Breast epithelium (tissue), 4 donors: ENCODE measurements around the gene RAD50. TPM values are rescaled to one million over a fixed set of nuclear protein-coding genes. Genes with fewer than 3 reads are reported as not detected.
"Not testable (repeated sequence)": the region's sequence is repeated elsewhere in the genome, so short reads cannot be mapped to it uniquely, and the experiment has no call there.

Source experiments
- DNase-seq, 2 donors: peaks; one replicate each; pipeline ENCODE4 v3.0.0-alpha.2; 2019; ENCODE audit warnings: low spot score in 2 of 2
- H3K27ac ChIP-seq, 2 donors: fragments of 200-600 bp; sonication (generic) in 1 of 2; one replicate each; pipeline ENCODE4 v1.5.1; 2016 to 2019; ENCODE audit warnings: mild to moderate bottlenecking in 1 of 2
- H3K27me3 ChIP-seq, 2 donors: fragments of 200-600 bp; sonication (generic) in 1 of 2; one replicate each; pipeline versions ENCODE4 v1.5.1 to v1.6.0; 2017 to 2019; ENCODE audit warnings: control low read depth in 1 of 2, mild to moderate bottlenecking in 1 of 2
- H3K36me3 ChIP-seq: fragments of 200-600 bp; one replicate; pipeline ENCODE4 v1.5.1; 2019
- H3K4me1 ChIP-seq, 2 donors: fragments of 200-600 bp; sonication (generic); one replicate each; pipeline ENCODE4 v1.5.1; 2016 to 2019; ENCODE audit warnings: control low read depth in 1 of 2
- H3K4me3 ChIP-seq, 3 donors: fragments of 200-600 bp; sonication (generic); 1 replicate in 2 of 3; 2 replicates in 1 of 3; pipeline ENCODE4 v1.5.1; 2016 to 2019; ENCODE audit warnings: mild to moderate bottlenecking in 3 of 3, moderate library complexity in 2 of 3
- H3K9me3 ChIP-seq, 2 donors: fragments of 200-600 bp; sonication (generic) in 1 of 2; one replicate each; pipeline ENCODE4 v1.5.1; 2016 to 2019; ENCODE audit warnings: control low read depth in 1 of 2
- CTCF ChIP-seq, 3 donors: fragments of 450-650 bp; IDR thresholded peaks; one replicate each; pipeline ENCODE4 v1.5.1; 2016 to 2017; ENCODE audit warnings: antibody characterized with exemption in 3 of 3, mild to moderate bottlenecking in 3 of 3, moderate library complexity in 3 of 3
- POLR2A ChIP-seq: fragments of 450-650 bp; IDR thresholded peaks from one replicate; pipeline ENCODE4 v1.6.1; 2016; ENCODE audit warnings: antibody characterized with exemption, mild to moderate bottlenecking, moderate library complexity
- POLR2AphosphoS5 ChIP-seq, 3 donors: sonication (generic); formaldehyde crosslinking; IDR thresholded peaks; one replicate each; pipeline ENCODE4 v1.6.1; 2017; ENCODE audit warnings: antibody characterized with exemption in 3 of 3
- intact Hi-C: fragments of 100-400 bp; cut with DNase I; formaldehyde crosslinking; loops from one replicate; pipeline ENCODE4 v1.15.1; 2023; ENCODE audit warnings: low total_unique reads
- total RNA-seq, 3 donors: library from RNA; depleted of rRNA; stranded (reverse); fragments of >200 nt; gene quantifications; one replicate each; pipeline ENCODE4 v1.1.0, GENCODE V29; 2016

RAD50 gene
- total RNA-seq, 3 donors from 2014 or later = 44.2 to 47.4 (median 44.6) TPM

- no peaks in the 10 kb centered on the region for H3K27me3 ChIP-seq
- intact Hi-C loops = no loop called here
- no peak overlapping the region for H3K4me3 ChIP-seq
- H3K27ac ChIP-seq = no peak overlapping the region
- peaks cover 13 to 14% of the 10 kb centered on the region in 2 donors for H3K9me3 ChIP-seq
- no peaks in the 10 kb centered on the region for H3K36me3 ChIP-seq
- peaks cover 0 to 6% of the 10 kb centered on the region in 2 donors for H3K4me1 ChIP-seq
- DNase-seq = no peak
- TF ChIP-seq POLR2A = no peak
- TF ChIP-seq POLR2AphosphoS5 (IDR thresholded peaks at IDR 0.05) = no peak
- no peak for TF ChIP-seq CTCF (IDR thresholded peaks at IDR 0.05)
Observed at GRCh38 chr5:132561601-132562000, 4.8 kb downstream of the RAD50 start.

- peaks cover 13 to 14% of the 10 kb centered on the region in 2 donors for H3K9me3 ChIP-seq
- DNase-seq, H3K36me3 ChIP-seq, H3K27ac ChIP-seq, H3K4me3 ChIP-seq, H3K27me3 ChIP-seq, H3K4me1 ChIP-seq, intact Hi-C loops: not testable (repeated sequence)
Observed at GRCh38 chr5:132564555-132564954, 7.8 kb downstream of the RAD50 start.

GRCh38 chr5:132566657-132567056, 9.9 kb downstream of the RAD50 start:
- Histone ChIP-seq H3K27me3 (no peaks in the 10 kb centered on the region), H3K4me3 (no peak overlapping the region), H3K9me3 (peaks cover 13 to 14% of the 10 kb centered on the region in 2 donors), H3K4me1 (no peaks in the 10 kb centered on the region), H3K36me3 (no peaks in the 10 kb centered on the region), H3K27ac (no peak overlapping the region)
- no peak for DNase-seq
- intact Hi-C loops = no loop called here
- TF ChIP-seq POLR2A (no peak), POLR2AphosphoS5 (IDR thresholded peaks at IDR 0.05) (no peak), CTCF (IDR thresholded peaks at IDR 0.05) (no peak)

- no peaks in the 10 kb centered on the region for H3K4me1 ChIP-seq
- intact Hi-C loops = no loop called here
- H3K36me3 ChIP-seq = no peaks in the 10 kb centered on the region
- no peak for DNase-seq
- no peaks in the 10 kb centered on the region for H3K27me3 ChIP-seq
- no peak for TF ChIP-seq POLR2AphosphoS5 (IDR thresholded peaks at IDR 0.05)
- TF ChIP-seq POLR2A = no peak
- TF ChIP-seq CTCF (IDR thresholded peaks at IDR 0.05) = no peak
- no peak overlapping the region for H3K4me3 ChIP-seq
- no peak overlapping the region for H3K27ac ChIP-seq
- no peaks in the 10 kb centered on the region for H3K9me3 ChIP-seq
Observed at GRCh38 chr5:132576123-132576522, 19.3 kb downstream of the RAD50 start.

- H3K9me3 ChIP-seq, H3K27me3 ChIP-seq, H3K4me3 ChIP-seq, intact Hi-C loops, H3K4me1 ChIP-seq, H3K27ac ChIP-seq, H3K36me3 ChIP-seq, DNase-seq: not testable (repeated sequence)
Observed at GRCh38 chr5:132584560-132584959, 27.8 kb downstream of the RAD50 start.

GRCh38 chr5:132586063-132586462, 29.3 kb downstream of the RAD50 start:
- H3K36me3 ChIP-seq = no peaks in the 10 kb centered on the region
- no peaks in the 10 kb centered on the region for H3K27me3 ChIP-seq
- intact Hi-C loops = no loop called here
- H3K4me1 ChIP-seq = no peaks in the 10 kb centered on the region
- no peak for DNase-seq
- TF ChIP-seq POLR2A (no peak), POLR2AphosphoS5 (IDR thresholded peaks at IDR 0.05) (no peak), CTCF (IDR thresholded peaks at IDR 0.05) (no peak)
- no peak overlapping the region for H3K27ac ChIP-seq
- H3K4me3 ChIP-seq = no peak overlapping the region
- H3K9me3 ChIP-seq = no peaks in the 10 kb centered on the region
